ENCODE measurements around the gene URB1. TPM values are rescaled to one million over a fixed set of nuclear protein-coding genes. Genes with fewer than 3 reads are reported as not detected.

The URB1 gene
- total and polyA plus RNA-seq, 2 donors (not counting 3 experiments of a cell fraction or from before 2014, with no cell fraction given), result 8.0 to 27.3 TPM

DNA sequence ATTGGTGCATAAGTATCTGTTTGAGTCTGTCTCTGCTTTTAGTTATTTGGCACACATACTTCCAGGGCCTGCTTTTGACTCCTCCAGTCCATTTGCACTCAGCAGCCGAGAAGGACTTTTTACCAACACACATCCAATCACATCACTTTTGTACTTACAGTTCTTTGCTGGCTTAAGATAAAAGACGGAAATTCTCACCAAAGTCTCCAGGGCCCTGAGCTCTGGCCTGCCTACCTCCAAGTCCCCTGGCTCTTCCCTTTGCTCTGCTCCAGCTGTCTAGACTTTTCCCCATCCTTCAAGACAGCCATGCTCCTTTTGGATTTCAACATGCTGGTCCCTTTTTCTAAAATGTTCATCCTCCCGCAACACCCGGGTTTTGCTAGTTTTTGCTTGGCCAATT, 17.5 kb upstream of the URB1 start:
- no peak for FAIRE-seq
- Histone ChIP-seq H3K4me2 (ENCODE audit: insufficient read depth, low read length) (no peak overlapping the region), H3K27me3 (ENCODE audit: control insufficient read depth in 2 of 2, insufficient read depth in 2 of 2, low read length in 2 of 2) (no peaks in the 10 kb centered on the region), H3K79me2 (ENCODE audit: control insufficient read depth, insufficient read depth, low read length) (peaks cover 30% of the 10 kb centered on the region), H3K4me3 (replicated peaks in 1 of 3; ENCODE audit: insufficient read depth in 1 of 3, low read depth in 1 of 3, low read length in 3 of 3) (no peak overlapping the region), H3K27ac (ENCODE audit: insufficient read depth, low read depth, low read length) (no peak overlapping the region), H3K9me3 (replicated peaks; ENCODE audit: control insufficient read depth, insufficient read depth, low read length) (no peaks in the 10 kb centered on the region), H3K4me1 (ENCODE audit: control insufficient read depth, extremely low read depth, insufficient read depth, low read length) (peaks cover 36% of the 10 kb centered on the region), H4K20me1 (replicated peaks; ENCODE audit: control insufficient read depth, extremely low read depth, insufficient read depth, low read length) (no peaks in the 10 kb centered on the region), H3K36me3 (ENCODE audit: control insufficient read depth in 2 of 2, extremely low read depth in 1 of 2, insufficient read depth in 2 of 2, low read length in 2 of 2) (no peaks in the 10 kb centered on the region), H3K9ac (replicated peaks; ENCODE audit: extremely low read depth, insufficient read depth, low read length) (no peak overlapping the region), H2AFZ (ENCODE audit: low read depth, low read length) (no peak overlapping the region), H3K9me1 (replicated peaks; ENCODE audit: control insufficient read depth, extremely low read depth, insufficient read depth, low read length) (no peaks in the 10 kb centered on the region)
- intact Hi-C loops (cut with micrococcal nuclease), result no loop called here
- TF ChIP-seq MYC (IDR thresholded peaks at IDR 0.05; ENCODE audit: low read depth, low read length) (no peak), GATA2 (IDR thresholded peaks at IDR 0.05; ENCODE audit: insufficient read depth, insufficient read length, low read depth, low read length) (no peak), FOS (IDR thresholded peaks at IDR 0.05; ENCODE audit: borderline replicate concordance, insufficient read depth, low read length) (no peak), POLR2AphosphoS5 (IDR thresholded peaks at IDR 0.05; ENCODE audit: insufficient read depth, low read depth, low read length) (no peak), JUN (IDR thresholded peaks at IDR 0.05; ENCODE audit: borderline replicate concordance, insufficient read depth, insufficient read length, low read depth) (no peak), EZH2 (IDR thresholded peaks at IDR 0.05; ENCODE audit: borderline replicate concordance, low read depth, low read length, severe bottlenecking) (no peak)
- TF ChIP-seq, protein P1, sequence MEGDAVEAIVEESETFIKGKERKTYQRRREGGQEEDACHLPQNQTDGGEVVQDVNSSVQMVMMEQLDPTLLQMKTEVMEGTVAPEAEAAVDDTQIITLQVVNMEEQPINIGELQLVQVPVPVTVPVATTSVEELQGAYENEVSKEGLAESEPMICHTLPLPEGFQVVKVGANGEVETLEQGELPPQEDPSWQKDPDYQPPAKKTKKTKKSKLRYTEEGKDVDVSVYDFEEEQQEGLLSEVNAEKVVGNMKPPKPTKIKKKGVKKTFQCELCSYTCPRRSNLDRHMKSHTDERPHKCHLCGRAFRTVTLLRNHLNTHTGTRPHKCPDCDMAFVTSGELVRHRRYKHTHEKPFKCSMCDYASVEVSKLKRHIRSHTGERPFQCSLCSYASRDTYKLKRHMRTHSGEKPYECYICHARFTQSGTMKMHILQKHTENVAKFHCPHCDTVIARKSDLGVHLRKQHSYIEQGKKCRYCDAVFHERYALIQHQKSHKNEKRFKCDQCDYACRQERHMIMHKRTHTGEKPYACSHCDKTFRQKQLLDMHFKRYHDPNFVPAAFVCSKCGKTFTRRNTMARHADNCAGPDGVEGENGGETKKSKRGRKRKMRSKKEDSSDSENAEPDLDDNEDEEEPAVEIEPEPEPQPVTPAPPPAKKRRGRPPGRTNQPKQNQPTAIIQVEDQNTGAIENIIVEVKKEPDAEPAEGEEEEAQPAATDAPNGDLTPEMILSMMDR (IDR thresholded peaks at IDR 0.05; ENCODE audit: extremely low read depth in 1 of 2, insufficient read depth in 1 of 2, low read depth in 1 of 2, low read length in 2 of 2), result no peak
- TF ChIP-seq, protein P2, sequence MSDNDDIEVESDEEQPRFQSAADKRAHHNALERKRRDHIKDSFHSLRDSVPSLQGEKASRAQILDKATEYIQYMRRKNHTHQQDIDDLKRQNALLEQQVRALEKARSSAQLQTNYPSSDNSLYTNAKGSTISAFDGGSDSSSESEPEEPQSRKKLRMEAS (IDR thresholded peaks at IDR 0.05; ENCODE audit: insufficient read depth, insufficient read length), result no peak
- BruUV-seq (replicated peaks), result no TSS peak
- dilution Hi-C loops (cut with MboI; ENCODE audit: extremely low pct_ligation_motif_present, low sequenced_read_pairs), result no loop called here
- DNase-seq (ENCODE audit: low read depth, low spot score), result no peak
- ChIA-PET CTCF (interaction anchor here (1.5 to 13.1 kb wide), 3 partner anchors 16 to 188 kb away, joined by 4 to 286 read pairs (median 10); no protein-coding TSS in a partner anchor), POLR2A (no interaction called here)

Measured in endothelial cell of umbilical vein (primary cell).